HepG2 (cell line): Measurements from ENCODE around the gene PTGR1. TPM values are rescaled to one million over a fixed set of nuclear protein-coding genes. Genes with fewer than 3 reads are reported as not detected.
A peak's percentile ranks its signal among the peaks of the same experiment; 100 is the strongest.

ENCODE experiments used
- AGO1 ChIP-seq: fragments of 200-400 bp; formaldehyde crosslinking; IDR thresholded peaks from 2 replicates; pipeline ENCODE4 v1.6.1; 2017; ENCODE audit warnings: mild to moderate bottlenecking, low read depth, low read length, moderate library complexity; ENCODE audit not compliant: poor library complexity, severe bottlenecking
- BCL6 ChIP-seq: IDR thresholded peaks from 2 replicates; pipeline ENCODE4 v1.6.1; 2016; ENCODE audit warnings: missing genetic modification reagents, missing compliant biosample characterization
- FOSL2 ChIP-seq: sonication (generic); formaldehyde crosslinking; IDR thresholded peaks from 2 replicates; pipeline ENCODE4 v1.4.0; 2020; ENCODE audit warnings: missing genetic modification reagents
- GATAD2A ChIP-seq: IDR thresholded peaks from 2 replicates; pipeline ENCODE4 v1.6.1; 2016
- KMT2A ChIP-seq: sonication (generic); formaldehyde crosslinking; IDR thresholded peaks from 2 replicates; pipeline ENCODE4 v1.4.0; 2020; ENCODE audit warnings: missing genetic modification reagents
- NCOA5 ChIP-seq: sonication (generic); formaldehyde crosslinking; IDR thresholded peaks from 2 replicates; pipeline ENCODE4 v1.4.0; 2020; ENCODE audit warnings: missing genetic modification reagents
- NFE2L2 ChIP-seq: fragments of 150-350 bp; IDR thresholded peaks from 2 replicates; pipeline ENCODE4 v1.6.1; 2014; ENCODE audit warnings: low read length
- NR3C1 ChIP-seq: sonication (generic); formaldehyde crosslinking; IDR thresholded peaks from 2 replicates; pipeline ENCODE4 v1.4.0; 2020; ENCODE audit warnings: missing genetic modification reagents
- PPARG ChIP-seq: conservative IDR thresholded peaks from 2 replicates; pipeline ENCODE4 v1.6.1; 2016; ENCODE audit warnings: missing biosample characterization, missing genetic modification reagents
- TBX2 ChIP-seq: sonication (generic); formaldehyde crosslinking; IDR thresholded peaks from 2 replicates; pipeline ENCODE4 v1.5.0; 2020; ENCODE audit warnings: missing genetic modification reagents, mild to moderate bottlenecking, borderline replicate concordance
- ZBTB21 ChIP-seq: sonication (generic); formaldehyde crosslinking; IDR thresholded peaks from 2 replicates; pipeline ENCODE4 v1.4.0; 2020; ENCODE audit warnings: missing genetic modification reagents
- ZFP36L2 ChIP-seq: sonication (generic); formaldehyde crosslinking; IDR thresholded peaks from 2 replicates; pipeline ENCODE4 v1.4.0; 2020; ENCODE audit warnings: missing genetic modification reagents
- ZFX ChIP-seq: sonication (generic); formaldehyde crosslinking; IDR thresholded peaks from 2 replicates; pipeline ENCODE4 v1.4.0; 2020; ENCODE audit warnings: mild to moderate bottlenecking, low read depth, missing genetic modification reagents, moderate library complexity
- ZNF101 ChIP-seq: sonication (generic); formaldehyde crosslinking; IDR thresholded peaks from 2 replicates; pipeline ENCODE4 v1.4.0; 2020; ENCODE audit warnings: mild to moderate bottlenecking, low read depth, missing genetic modification reagents, borderline replicate concordance
- ZNF20 ChIP-seq: sonication (generic); formaldehyde crosslinking; IDR thresholded peaks from 2 replicates; pipeline ENCODE4 v1.4.0; 2020; ENCODE audit warnings: mild to moderate bottlenecking, moderate library complexity, missing genetic modification reagents
- ZNF674 ChIP-seq: sonication (generic); formaldehyde crosslinking; IDR thresholded peaks from 2 replicates; pipeline ENCODE4 v1.5.0; 2020; ENCODE audit warnings: low read depth, mild to moderate bottlenecking, missing genetic modification reagents
- polyA plus RNA-seq, 8 experiments: library from polyadenylated mRNA; depleted of rRNA in 3 of 8; stranded (reverse) in 7 of 8; unstranded in 1 of 8; fragments of >200 nt; fragmentation: Illumina TruSeq in 4 of 8; extraction: Trizol in 4 of 8; gene quantifications; 2 replicates each; pipeline versions ENCODE4 v1.2.1 to v1.2.3, GENCODE V29; 2011 to 2016; ENCODE audit warnings: low read depth in 4 of 8, missing spikeins in 1 of 8, mixed read lengths in 1 of 8; ENCODE audit not compliant: insufficient read depth in 1 of 8
- total RNA-seq, 5 experiments: library from RNA; depleted of rRNA; stranded (reverse); fragments of >200 nt; fragmentation: Illumina TruSeq; extraction: Trizol; gene quantifications; 2 replicates each; pipeline ENCODE4 v1.2.3, GENCODE V29; 2016; ENCODE audit warnings: low read depth in 1 of 5
- TF ChIP-seq, protein P1 (sequence below): sonication (generic); formaldehyde crosslinking; IDR thresholded peaks from 2 replicates; pipeline ENCODE4 v1.5.1; 2020; ENCODE audit warnings: mild to moderate bottlenecking, missing genetic modification reagents, moderate library complexity
- TF ChIP-seq, protein P2 (sequence below): sonication (generic); formaldehyde crosslinking; IDR thresholded peaks from one replicate; pipeline ENCODE4 v1.5.1; 2020; ENCODE audit warnings: mild to moderate bottlenecking, missing genetic modification reagents; ENCODE audit errors: not compliant biosample characterization
- TF ChIP-seq, protein P3 (sequence below): fragments of 450-650 bp; IDR thresholded peaks from 2 replicates; pipeline ENCODE4 v1.6.1; 2016

The PTGR1 gene
- total and polyA plus RNA-seq, 2 of the 13 experiments (the other 11 are each of a cell fraction or from before 2014, with no cell fraction given), result 6.0 to 15.8 TPM

DNA sequence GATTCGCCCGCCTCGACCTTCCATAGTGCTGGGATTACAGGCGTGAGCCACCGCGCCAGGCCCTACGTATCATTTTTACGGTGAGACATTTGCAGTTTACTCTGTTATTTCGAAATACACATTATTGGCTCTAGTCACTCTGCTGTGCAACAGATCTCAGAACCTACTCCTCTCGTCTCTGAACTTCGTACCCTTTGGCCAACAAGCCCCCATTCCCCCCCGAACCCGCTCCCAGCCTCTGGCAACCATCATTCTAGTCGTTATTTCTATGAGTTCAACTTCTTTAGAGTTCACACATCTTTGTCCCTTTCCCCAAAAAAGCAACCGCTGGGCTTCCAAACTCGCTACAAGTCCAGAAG is 735 bp downstream of the PTGR1 start (continued):
- TF ChIP-seq ZNF20 (CRISPR knock-in tag), result no peak
- no peak for TF ChIP-seq NFE2L2
- TF ChIP-seq TBX2 (CRISPR knock-in tag), result no peak
- TF ChIP-seq PPARG (CRISPR knock-in tag), result no peak
- TF ChIP-seq NCOA5 (CRISPR knock-in tag), result no peak
- peak; percentile 6; the same call in 1 of the 2 replicates for TF ChIP-seq FOSL2
- TF ChIP-seq AGO1, result no peak
- no peak for TF ChIP-seq ZBTB21 (CRISPR knock-in tag)
- TF ChIP-seq ZNF101, result no peak
- TF ChIP-seq, protein P1, sequence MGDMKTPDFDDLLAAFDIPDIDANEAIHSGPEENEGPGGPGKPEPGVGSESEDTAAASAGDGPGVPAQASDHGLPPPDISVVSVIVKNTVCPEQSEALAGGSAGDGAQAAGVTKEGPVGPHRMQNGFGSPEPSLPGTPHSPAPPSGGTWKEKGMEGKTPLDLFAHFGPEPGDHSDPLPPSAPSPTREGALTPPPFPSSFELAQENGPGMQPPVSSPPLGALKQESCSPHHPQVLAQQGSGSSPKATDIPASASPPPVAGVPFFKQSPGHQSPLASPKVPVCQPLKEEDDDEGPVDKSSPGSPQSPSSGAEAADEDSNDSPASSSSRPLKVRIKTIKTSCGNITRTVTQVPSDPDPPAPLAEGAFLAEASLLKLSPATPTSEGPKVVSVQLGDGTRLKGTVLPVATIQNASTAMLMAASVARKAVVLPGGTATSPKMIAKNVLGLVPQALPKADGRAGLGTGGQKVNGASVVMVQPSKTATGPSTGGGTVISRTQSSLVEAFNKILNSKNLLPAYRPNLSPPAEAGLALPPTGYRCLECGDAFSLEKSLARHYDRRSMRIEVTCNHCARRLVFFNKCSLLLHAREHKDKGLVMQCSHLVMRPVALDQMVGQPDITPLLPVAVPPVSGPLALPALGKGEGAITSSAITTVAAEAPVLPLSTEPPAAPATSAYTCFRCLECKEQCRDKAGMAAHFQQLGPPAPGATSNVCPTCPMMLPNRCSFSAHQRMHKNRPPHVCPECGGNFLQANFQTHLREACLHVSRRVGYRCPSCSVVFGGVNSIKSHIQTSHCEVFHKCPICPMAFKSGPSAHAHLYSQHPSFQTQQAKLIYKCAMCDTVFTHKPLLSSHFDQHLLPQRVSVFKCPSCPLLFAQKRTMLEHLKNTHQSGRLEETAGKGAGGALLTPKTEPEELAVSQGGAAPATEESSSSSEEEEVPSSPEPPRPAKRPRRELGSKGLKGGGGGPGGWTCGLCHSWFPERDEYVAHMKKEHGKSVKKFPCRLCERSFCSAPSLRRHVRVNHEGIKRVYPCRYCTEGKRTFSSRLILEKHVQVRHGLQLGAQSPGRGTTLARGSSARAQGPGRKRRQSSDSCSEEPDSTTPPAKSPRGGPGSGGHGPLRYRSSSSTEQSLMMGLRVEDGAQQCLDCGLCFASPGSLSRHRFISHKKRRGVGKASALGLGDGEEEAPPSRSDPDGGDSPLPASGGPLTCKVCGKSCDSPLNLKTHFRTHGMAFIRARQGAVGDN (CRISPR knock-in tag), result no peak
- TF ChIP-seq NR3C1 (CRISPR knock-in tag), result no peak
- TF ChIP-seq ZFP36L2 (CRISPR knock-in tag), result no peak
- no peak for TF ChIP-seq KMT2A
- no peak for TF ChIP-seq ZNF674 (CRISPR knock-in tag)
- no peak for TF ChIP-seq BCL6
- TF ChIP-seq GATAD2A (CRISPR knock-in tag), result no peak
- TF ChIP-seq, protein P2, sequence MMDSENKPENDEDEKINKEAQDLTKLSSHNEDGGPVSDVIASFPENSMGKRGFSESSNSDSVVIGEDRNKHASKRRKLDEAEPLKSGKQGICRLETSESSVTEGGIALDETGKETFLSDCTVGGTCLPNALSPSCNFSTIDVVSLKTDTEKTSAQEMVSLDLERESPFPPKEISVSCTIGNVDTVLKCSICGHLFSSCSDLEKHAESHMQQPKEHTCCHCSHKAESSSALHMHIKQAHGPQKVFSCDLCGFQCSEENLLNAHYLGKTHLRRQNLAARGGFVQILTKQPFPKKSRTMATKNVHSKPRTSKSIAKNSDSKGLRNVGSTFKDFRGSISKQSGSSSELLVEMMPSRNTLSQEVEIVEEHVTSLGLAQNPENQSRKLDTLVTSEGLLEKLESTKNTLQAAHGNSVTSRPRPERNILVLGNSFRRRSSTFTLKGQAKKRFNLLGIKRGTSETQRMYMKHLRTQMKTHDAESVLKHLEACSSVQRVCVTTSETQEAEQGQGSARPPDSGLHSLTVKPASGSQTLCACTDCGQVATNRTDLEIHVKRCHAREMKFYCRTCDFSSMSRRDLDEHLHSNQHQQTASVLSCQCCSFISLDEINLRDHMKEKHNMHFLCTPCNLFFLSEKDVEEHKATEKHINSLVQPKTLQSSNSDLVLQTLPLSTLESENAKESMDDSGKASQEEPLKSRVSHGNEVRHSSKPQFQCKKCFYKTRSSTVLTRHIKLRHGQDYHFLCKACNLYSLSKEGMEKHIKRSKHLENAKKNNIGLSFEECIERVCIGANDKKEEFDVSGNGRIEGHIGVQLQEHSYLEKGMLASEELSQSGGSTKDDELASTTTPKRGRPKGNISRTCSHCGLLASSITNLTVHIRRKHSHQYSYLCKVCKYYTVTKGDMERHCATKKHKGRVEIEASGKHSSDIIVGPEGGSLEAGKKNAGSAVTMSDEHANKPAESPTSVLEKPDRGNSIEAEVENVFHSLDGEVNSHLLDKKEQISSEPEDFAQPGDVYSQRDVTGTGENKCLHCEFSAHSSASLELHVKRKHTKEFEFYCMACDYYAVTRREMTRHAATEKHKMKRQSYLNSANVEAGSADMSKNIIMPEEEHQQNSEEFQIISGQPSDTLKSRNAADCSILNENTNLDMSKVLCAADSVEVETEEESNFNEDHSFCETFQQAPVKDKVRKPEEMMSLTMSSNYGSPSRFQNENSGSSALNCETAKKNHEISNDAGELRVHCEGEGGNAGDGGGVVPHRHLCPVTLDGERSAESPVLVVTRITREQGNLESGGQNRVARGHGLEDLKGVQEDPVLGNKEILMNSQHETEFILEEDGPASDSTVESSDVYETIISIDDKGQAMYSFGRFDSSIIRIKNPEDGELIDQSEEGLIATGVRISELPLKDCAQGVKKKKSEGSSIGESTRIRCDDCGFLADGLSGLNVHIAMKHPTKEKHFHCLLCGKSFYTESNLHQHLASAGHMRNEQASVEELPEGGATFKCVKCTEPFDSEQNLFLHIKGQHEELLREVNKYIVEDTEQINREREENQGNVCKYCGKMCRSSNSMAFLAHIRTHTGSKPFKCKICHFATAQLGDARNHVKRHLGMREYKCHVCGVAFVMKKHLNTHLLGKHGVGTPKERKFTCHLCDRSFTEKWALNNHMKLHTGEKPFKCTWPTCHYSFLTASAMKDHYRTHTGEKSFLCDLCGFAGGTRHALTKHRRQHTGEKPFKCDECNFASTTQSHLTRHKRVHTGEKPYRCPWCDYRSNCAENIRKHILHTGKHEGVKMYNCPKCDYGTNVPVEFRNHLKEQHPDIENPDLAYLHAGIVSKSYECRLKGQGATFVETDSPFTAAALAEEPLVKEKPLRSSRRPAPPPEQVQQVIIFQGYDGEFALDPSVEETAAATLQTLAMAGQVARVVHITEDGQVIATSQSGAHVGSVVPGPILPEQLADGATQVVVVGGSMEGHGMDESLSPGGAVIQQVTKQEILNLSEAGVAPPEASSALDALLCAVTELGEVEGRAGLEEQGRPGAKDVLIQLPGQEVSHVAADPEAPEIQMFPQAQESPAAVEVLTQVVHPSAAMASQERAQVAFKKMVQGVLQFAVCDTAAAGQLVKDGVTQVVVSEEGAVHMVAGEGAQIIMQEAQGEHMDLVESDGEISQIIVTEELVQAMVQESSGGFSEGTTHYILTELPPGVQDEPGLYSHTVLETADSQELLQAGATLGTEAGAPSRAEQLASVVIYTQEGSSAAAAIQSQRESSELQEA (CRISPR knock-in tag), result no peak
- peak; percentile 56 for TF ChIP-seq ZFX (CRISPR knock-in tag)
- TF ChIP-seq, protein P3, sequence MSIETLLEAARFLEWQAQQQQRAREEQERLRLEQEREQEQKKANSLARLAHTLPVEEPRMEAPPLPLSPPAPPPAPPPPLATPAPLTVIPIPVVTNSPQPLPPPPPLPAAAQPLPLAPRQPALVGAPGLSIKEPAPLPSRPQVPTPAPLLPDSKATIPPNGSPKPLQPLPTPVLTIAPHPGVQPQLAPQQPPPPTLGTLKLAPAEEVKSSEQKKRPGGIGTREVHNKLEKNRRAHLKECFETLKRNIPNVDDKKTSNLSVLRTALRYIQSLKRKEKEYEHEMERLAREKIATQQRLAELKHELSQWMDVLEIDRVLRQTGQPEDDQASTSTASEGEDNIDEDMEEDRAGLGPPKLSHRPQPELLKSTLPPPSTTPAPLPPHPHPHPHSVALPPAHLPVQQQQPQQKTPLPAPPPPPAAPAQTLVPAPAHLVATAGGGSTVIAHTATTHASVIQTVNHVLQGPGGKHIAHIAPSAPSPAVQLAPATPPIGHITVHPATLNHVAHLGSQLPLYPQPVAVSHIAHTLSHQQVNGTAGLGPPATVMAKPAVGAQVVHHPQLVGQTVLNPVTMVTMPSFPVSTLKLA, result no peak
